RPMI7951 (cell line): ENCODE data around the gene IGFL4. TPM values are rescaled to one million over a fixed set of nuclear protein-coding genes. Genes with fewer than 3 reads are reported as not detected.

Source experiments
- DNase-seq: peaks from one replicate; pipeline ENCODE4 v3.0.0-alpha.2; 2012; ENCODE audit warnings: low read depth
- total RNA-seq: library from RNA; depleted of rRNA; stranded (reverse); fragments of >200 nt; shearing (Covaris generic); gene quantifications from 2 replicates; pipeline ENCODE4 v1.2.3, GENCODE V29; 2014

IGFL4 gene
- total RNA-seq, 1 experiment from 2014 or later, result not detected

DNA sequence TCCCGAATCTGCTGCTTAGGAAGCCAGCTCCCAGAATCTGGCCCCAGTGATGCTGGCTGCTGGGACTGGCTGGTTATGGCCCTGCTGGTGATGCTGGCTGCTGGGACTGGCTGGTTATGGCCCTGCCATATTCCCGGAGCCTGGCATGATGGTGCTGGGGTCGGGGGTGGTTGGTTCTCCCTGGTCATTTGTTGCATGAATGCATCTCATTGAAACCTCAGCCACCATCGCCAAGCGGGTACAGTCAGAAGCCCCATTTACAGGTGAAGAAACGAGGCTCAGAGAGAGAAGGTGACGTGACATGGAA is 20.0 kb downstream of the IGFL4 start:
- no peak for DNase-seq

DNA sequence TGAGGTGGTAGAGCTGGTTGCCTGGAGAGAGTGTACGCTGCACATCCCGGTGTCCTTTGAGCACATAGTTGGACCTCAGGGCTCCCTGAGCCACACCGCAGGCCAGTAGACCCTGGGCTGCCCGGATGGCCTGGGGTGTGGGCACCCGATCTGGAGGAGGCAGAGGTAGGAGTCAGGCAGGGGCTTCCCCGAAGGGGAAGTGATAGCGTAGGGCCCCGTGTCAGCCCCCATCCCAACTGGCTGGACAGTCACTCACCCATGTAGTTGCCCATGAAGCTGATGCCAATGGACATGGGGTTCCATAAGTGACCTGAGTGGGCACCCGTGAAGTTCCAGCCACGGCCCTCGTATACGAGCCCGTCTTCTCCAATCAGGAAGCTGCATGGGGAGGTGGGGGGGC is 21.5 kb downstream of the IGFL4 start:
- no peak for DNase-seq

DNA sequence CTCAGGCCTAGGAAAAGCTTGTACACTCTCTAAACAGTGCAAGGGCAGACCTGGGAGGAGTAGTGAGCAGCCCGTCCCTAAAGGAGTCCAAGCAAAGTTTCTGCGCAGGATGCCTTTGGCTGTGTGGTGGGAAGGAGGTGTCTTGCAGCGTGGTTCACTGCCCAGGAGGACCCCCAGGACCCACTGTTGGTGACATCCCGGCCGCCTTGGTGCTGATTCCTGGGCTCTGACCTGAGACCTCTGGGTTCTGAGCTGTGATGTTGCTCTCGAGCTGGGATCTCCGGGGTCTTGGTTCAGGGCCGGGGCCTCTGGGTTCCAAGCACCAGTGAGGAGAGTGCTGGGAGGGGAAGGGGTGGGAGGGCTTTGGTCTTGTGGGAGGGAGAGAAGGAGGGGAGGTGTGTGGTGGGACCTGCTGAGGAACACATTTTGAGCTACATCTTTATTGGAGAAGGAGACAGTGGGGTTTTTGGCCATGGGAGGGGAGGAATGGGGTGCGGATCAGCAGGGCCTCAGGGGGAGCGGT is 22.0 kb downstream of the IGFL4 start:
- no peak for DNase-seq

DNA sequence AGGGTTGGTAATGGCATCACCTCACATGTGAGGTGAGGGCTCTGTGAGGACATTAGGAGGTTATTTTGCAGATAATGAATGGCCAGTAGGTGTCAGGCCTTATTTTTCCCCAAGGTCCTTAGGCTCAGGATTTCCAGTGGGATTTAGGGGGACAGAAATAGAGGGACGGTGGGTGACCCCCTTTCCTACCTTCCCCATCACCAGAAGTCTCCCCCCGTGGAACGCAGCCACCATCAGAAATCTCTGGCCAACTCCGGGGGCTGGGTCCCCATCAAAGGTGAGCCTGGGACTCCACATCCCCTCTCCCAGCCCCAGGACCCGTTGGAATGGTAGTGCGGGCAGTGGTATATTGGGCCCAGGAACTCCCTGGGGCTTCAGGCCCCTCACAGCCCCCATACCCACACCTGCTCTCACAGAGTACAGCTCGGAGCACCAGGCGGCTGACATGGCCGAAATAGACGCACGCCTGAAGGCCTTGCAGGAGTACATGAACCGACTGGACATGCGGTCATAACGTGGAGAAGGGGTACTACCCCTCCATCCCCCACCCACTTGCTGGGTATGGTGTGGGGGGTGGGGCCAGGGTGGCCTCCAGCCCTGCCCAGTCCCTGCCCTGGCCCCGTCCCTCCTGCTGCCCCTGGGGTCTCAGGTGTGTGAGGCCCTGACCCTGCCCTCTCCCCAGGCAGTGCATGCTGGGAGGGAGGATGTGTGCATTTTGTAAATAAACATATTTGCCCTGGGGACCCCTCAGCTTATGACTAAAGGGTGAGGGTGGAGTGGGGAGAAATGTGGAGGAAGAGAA is 22.7 kb downstream of the IGFL4 start:
- DNase-seq, result no peak

DNA sequence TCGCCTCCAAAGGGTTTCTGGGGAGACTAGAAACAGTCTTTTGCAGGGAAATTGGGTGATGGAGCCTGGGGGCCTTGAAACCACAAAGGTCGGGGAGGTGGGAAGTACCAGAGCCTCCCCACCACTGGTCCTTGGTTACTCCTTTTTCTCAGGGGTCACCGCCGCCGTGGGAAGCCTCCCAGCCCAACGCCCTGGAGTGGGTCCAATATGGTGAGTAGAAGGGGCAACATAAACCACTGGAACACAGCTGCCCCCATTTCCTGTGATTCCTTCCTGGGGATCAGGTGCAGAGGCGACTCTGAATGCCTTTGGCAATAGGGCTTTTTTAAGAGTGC is 23.7 kb downstream of the IGFL4 start:
- DNase-seq, result no peak

DNA sequence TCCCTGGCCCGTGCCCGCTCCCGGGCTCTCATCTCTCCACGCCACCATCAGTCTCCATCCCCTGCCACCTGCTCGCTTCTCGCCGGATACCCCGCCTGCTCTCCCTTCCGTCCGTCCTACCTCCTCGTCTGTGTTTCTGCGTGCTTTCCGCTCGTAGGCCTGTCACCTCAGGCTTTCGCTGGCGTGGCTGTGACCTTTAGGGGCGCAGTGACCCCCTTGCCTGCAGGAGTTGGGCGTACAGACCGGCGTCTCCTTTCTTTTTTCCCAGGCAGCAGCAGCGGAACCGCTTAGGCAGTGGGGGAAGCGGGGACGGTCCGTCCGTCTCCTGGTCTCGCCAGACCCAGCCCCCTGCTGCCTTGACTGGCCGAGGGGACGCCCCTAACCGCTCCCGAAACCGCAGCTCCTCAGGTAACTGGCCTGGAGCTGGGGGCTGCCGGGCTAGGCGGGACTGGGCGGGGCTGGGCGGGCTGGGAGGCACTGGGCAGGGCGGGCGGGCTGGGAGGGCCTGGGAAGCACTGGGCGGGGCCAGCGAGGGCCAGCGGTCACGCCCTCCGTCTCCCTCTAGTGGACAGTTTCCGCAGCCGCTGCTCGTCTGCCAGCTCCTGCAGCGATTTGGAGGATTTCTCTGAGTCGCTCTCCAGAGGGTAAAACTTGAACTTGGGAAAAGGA is 24.2 kb downstream of the IGFL4 start:
- DNase-seq, result peak; percentile 72

DNA sequence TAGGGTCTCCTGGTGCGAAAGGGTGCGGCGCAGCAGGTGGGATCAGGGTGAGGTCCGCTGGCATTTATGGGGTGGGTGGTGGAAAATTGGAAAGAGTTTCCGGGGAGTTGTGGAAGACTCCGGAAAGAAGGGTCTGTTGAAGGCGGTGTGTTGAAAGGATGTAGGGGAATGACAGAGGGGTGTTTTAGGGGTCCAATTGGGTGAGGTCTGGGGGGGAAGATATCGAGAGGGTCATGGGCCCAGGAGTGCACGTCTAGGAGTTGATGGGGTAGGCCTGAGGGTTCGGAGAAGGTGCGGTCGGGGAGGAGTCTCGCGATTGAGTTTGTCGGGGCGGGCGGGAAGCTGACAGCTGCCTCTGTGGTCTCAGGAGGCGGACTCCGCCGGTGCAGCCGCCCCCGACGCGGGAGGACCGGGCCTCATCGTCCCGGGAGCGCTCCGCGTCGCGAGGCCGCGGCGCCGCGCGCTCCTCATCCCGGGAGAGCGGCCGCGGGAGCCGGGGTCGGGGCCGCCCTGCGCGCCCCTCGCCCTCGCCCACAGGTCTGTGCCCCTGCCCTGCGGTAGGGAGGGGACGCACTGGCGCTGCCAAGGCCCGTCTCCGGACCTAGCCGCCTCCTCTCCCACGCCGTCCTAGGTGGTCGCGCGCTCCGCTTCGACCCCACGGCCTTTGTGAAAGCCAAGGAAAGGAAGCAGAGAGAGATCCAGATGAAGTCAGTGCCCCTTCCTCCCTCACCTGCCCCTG is 24.9 kb downstream of the IGFL4 start:
- DNase-seq, result no peak

DNA sequence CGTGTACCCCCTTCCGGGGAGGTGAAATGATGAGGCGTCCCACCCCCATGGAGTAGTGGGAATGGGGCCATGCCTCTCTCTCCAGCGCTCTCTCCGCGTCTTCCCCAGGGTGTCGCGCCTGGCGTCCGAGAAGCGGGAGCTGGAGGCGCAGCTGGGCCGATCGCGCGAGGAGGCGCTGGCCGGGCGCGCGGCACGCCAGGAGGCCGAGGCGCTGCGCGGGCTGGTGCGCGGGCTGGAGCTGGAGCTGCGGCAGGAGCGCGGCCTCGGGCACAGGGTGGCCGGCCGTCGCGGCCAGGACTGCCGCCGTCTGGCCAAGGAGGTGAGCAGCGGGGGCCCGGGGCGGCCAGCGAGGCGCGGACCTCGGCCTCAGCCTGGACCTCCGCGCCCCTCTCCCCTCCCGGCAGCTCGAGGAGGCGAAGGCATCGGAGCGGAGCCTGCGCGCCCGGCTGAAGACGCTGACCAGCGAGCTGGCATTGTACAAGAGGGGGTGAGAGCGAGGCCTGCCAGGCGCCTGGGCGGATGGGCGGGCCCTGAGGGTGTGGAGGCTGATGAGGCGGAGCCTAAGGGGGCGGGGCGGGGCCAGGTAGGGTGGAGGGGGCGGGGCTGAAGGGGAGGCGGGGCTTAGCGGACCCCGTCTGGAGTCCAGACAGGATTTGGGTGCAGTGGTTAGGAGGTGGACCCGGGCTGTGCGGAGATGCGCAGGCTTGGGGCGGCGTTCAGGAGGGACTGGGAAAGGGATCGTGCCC is 25.7 kb downstream of the IGFL4 start:
- DNase-seq, result peak; percentile 27

DNA sequence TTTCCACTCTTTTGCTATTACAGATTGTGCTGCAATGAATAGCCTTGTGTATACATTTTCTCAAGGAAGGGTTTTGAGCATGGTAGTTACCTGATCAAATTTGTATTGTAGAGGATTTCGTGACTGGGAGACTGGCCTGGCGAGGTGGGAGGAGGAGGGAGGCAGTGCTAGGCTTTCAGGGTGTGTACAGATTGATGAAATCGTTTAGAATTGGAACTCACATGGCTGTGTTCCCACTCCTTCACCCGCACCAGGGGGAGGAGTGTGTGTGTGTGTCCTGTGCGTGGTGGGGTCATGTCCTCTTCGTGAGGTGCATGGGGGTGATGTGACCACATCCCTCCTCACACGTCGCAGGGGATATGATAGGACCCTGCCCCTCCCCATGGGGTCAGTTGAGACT is 26.3 kb downstream of the IGFL4 start:
- DNase-seq, result no peak

DNA sequence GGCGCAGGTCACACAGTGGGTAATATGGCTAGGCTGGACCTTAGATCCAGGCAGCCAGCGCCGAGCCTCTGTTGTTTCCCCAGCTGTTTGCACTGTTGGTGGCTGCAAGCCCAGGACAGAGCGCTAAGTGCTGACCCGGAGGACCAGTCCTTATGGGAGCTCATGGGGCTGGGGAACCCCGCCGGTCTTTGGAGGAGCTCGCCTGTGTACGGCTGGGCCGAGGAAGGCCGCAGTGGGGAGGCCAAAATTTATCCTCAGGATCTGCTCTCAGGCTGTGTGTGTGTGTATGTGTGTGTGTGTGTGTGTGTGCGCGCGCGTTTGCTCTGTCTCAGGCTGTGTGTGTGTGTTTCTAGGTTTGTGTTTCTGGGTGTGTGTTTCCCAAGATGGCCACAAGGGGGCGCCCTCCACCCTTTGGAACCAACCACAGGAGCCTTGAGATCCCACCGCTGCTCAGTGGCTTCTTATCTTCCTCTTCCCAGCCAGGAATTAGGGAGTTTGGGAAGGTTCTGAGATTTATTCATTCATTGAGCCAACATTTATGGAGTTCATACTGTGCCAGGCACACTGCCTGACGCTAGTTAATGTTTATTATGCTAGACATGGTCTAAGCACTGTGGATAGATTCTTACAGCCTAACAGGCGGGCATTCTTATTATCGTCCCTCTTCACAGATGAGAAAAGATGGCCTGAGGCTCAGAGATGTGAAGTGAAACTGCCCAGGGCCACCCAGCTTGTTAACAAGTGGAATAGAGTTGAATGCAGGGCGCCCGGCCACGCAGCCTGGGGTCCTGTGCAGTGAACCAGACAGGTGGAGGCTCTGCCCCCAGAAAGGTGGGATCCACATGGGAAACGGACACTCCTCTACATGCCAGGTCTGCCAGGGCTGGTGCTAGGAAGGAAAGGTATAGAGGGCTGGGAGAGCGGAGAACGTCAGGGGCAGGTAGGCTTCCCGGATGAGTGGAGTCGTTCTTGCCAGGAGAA is 31.0 kb downstream of the IGFL4 start:
- peak; percentile 60 for DNase-seq

DNA sequence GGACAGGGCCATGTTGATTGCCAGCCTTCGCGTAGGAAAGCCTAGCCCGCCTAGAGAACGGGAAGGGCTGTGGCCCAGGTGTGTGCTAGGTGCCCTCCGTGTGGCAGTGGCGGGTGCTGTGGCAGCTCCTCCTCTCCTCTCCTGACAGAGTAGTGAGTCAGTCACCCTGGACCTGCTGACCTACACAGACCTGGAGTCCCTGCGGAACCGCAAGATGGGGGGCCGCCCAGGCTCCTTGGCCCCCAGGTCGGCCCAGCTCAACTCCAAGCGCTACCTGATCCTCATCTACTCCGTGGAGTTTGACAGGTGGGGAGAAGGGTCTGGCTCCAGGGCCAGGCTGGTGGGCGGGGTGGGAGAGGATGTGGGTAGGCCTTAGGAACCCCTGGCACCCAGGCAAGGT is 34.4 kb downstream of the IGFL4 start:
- no peak for DNase-seq

DNA sequence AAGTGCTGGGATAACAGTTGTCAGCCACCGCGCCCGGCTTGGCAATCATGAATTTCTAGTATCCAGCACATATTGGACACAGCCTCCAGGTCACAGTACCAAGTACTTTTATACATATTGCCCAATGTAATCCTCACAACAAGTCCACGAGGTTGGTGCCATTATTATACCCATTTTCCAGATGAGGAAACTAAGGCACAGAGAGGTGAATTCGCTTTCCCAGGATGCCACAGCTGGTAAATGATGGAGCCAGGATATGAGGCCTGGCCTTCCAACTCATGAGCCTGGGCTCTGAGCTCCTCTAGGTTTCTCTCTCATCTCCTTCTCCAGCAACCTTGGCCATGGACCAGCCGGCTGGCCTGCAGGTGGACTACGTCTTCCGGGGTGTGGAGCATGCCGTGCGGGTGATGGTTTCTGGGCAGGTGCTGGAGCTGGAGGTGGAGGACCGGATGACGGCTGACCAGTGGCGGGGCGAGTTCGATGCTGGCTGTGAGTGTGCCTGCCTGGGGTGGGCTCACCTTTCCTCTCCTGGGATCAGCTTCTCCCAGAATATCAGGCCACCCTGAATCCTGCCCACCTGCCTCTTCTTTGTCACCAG is 38.0 kb downstream of the IGFL4 start:
- DNase-seq, result no peak

DNA sequence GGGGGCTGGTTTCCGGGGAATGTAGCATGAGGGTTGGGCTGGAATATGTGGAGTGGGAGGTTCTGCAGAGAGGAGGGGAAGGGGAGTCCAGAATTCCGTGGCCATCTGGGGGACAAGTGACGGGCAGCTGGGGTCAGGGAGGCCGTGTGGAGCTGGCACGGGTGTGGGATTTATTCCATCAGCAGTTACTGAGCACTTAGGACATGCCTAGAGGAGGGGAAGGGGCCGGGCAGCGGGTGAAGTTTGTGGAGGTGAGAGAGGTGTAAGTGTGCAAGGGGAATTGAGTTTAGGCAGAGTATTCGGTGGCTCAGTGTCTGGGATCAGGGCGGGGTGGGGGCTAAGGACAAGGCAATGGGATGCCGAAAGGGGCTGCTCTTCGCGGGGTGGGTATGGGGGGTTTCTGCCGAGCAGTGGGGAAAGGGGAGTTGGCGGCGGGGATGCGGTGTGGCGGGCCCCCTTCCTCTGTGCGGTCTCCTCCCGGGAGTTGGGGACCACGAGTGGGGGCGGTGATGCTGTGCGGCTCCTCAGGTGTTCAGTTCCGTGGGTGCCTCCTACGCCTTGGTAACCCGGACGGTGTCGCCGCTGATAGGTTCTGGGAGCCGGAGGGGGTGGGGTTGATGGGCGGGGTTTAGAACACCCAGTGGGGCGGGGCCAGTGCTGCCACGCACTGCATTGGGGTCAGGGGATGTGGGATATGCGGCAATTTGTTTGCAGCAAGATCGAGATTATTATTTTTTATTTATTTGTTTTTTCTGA is 40.1 kb downstream of the IGFL4 start:
- no peak for DNase-seq

DNA sequence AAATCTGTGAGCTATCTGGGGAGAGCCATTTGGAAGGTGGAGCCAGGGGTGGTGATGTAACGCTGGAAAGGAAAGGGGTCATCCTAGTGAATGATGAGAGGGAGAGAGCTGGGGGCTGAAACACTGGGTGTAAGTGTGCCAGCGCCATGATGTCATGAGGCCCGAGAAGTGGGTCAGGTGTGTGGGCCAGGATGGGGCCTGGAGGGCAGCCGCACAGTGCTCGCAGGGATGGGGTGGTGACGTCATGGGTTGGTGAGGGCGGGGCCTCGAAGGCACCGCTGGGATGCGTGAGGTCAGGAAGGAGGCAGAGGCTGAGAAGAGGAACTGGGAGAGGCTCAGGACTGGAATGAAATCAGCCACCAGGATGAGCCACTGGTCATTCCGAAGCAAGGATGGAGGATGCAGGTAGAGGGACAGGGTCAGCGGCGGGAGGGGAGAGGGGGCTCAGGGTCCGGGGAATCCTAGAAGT is 41.1 kb downstream of the IGFL4 start:
- DNase-seq, result no peak

DNA sequence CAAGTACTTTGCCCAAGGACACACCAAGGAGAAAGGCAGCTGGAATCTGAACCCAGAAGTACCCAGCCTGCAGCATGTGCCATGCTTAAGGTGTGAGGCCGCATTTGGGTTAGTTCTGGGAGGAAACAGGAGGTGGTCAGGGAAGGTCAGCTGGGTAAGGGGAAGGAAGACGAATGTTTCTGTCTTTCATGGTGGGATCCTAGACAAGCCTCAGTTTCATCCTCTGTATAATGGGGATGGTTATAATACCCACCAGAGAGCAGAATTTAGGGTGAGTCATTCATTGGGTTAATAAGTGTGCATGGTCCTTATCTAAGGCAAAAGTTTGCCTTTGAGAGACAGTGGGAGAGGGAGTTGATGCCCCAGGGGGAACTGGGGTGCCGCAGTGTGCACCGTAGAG is 42.0 kb downstream of the IGFL4 start:
- DNase-seq, result no peak

DNA sequence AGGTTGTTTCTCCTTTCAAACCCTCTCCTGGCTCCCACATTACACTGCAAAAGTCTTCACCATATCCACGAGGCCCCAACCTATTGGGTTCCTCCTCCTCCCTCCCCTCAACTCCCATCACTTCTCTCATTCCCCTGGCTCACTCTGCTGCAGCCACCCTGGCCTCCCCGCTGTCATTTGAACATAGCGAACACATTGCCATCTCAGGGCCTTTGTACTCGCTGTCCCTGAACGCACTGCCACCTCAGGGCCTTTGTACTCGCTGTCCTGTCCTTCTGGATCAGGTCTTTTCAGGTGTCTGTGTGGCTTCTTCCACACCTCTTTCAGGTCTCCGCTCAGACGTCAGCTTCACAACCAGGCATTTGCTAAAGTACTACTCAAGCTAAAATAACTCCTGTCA is 43.9 kb downstream of the IGFL4 start:
- no peak for DNase-seq

DNA sequence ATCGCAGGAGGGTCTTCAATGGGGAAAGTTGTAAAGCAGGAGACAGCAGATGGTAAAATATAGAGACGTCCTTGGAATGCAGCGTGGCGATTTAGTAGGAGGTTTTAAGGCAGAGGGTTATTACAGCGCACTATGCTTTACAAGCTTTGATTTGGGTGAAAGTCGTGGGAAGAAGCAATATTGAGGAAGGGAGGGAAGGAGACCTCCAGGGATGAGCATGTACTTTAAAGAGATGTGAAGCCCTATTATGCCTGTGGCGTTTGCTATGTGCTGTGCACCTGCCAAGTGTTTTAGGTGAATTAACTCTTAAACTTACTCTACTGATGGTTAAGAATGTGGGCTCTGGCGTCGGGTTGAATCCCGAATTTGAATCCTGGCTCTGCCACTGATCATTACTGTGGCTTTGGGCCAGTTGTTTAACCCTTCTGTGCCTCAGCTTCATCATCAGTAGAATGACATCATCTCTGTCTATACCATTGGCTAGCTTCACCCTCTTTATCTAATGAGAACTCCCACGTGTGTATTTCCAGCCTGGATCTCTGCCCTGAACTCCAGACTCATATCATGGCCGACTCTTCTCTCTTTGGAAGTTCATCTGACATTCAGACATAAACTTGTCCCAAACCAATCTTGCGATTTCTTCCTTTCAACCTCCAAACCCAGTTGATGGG is 45.0 kb downstream of the IGFL4 start:
- peak; percentile 39 for DNase-seq

DNA sequence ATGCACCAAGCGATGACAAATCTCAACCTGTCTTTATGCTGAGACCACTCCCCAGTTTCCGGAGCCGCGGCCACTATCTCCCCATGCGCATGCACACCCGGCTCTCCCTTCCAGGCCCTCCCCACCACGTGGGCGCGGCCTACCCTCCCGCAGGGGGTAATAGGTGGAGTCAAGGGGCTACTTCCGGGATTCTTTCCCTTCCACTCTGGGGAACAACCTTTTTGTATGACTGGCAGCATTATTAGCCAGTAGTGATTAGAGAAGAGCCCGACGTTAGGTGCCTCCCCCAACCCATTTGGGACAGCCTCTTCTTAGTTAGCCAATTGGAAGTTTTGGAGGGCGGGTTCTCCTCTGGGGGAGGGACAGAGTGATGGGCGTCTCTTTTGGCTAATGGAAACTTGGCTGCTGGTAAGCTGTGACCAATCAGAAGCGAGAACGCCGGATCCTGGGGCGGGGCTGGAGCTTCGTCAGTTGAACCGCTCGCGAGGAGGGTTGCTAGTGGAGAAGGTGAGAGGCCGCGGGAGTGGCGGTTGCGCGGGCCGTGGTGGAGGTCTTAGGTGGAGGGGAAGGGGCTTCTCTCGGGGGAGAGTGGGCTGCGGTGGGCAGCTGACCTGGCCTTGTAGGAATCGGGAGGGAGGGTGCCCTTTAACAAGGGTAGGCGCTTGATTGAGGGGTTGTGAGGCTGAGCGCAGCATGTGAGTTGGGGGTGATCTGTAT is 45.6 kb downstream of the IGFL4 start, which contains the start of gene CCDC61:
CCDC61 (plus strand) TSS at position 470 of the 717 bp plus-strand sequence. CDS start 7,552 bp downstream, outside the sequence.
- peak; percentile 100 for DNase-seq
